Measurements from ENCODE around the gene MRPL37.
A peak's percentile ranks its signal among the peaks of the same experiment; 100 is the strongest.
"Not testable (repeated sequence)": the region's sequence is repeated elsewhere in the genome, so short reads cannot be mapped to it uniquely, and the experiment has no call there.

Gene MRPL37

GRCh38 chr1:54220004-54220811, 20.2 kb downstream of the MRPL37 start:
- no peak for DNase-seq

GRCh38 chr1:54221113-54221834, 21.3 kb downstream of the MRPL37 start:
- DNase-seq, result no peak

GRCh38 chr1:54221867-54222484, 22.0 kb downstream of the MRPL37 start:
- DNase-seq, result no peak

- DNase-seq, result no peak
These were observed 22.7 kb downstream of the MRPL37 start for GRCh38 chr1:54222711-54223110.

- no peak for DNase-seq
These were observed 23.7 kb downstream of the MRPL37 start for GRCh38 chr1:54223441-54224202.

- no peak for DNase-seq
These were observed 24.3 kb downstream of the MRPL37 start for GRCh38 chr1:54224233-54224632.

- no peak for DNase-seq
These were observed 25.4 kb downstream of the MRPL37 start for GRCh38 chr1:54225378-54225777.

GRCh38 chr1:54225986-54226559, 26.1 kb downstream of the MRPL37 start:
- no peak for DNase-seq

- DNase-seq, result peak in 1 of 5 experiments; percentile 7
These were observed 27.2 kb downstream of the MRPL37 start for GRCh38 chr1:54227091-54227602.

- no peak for DNase-seq
These were observed 27.9 kb downstream of the MRPL37 start for GRCh38 chr1:54227891-54228310.

- no peak for DNase-seq
These were observed 28.7 kb downstream of the MRPL37 start for GRCh38 chr1:54228638-54229079.

- peak in 2 of 5 experiments; percentile 38 to 81 for DNase-seq
These were observed 29.4 kb downstream of the MRPL37 start for GRCh38 chr1:54229281-54229891.

- peak in 3 of 5 experiments; percentile 2 to 72 (median 53) for DNase-seq
These were observed 30.8 kb downstream of the MRPL37 start for GRCh38 chr1:54230507-54231339.

- not testable (repeated sequence) for DNase-seq
These were observed 33.2 kb downstream of the MRPL37 start for GRCh38 chr1:54233196-54233595.

GRCh38 chr1:54234284-54234683, 34.3 kb downstream of the MRPL37 start:
- no peak for DNase-seq

GRCh38 chr1:54237586-54237985, 37.6 kb downstream of the MRPL37 start:
- no peak for DNase-seq

- DNase-seq, result no peak
These were observed 38.5 kb downstream of the MRPL37 start for GRCh38 chr1:54238353-54239034.

- DNase-seq, result no peak
These were observed 39.0 kb downstream of the MRPL37 start for GRCh38 chr1:54239035-54239383.

- no peak for DNase-seq
These were observed 39.7 kb downstream of the MRPL37 start for GRCh38 chr1:54239631-54240031.

GRCh38 chr1:54240741-54241335, 40.9 kb downstream of the MRPL37 start:
- no peak for DNase-seq
